Measurements from ENCODE around the gene KMT5B.
"Not testable (repeated sequence)": the region's sequence is repeated elsewhere in the genome, so short reads cannot be mapped to it uniquely, and the experiment has no call there.

The KMT5B gene

DNA sequence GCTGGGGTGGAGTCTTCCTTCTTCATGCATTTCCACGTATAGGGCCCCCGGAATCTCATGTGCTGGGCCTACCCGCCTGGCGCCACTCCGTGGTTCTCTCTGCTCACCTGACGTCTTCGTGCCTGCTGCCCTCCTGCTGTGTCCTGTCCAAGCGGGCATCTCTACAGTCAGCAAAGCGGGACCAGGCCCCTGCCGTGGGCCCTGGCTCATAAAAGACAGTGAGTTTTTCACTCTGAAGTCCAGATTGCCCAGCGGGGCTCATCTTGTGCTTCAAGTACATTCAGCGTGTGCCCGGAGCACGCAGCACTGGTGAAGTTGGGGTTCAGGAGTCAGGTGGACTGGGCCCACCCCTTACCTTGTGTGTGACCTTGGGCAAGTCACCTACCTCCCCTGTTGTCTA is 41.3 kb upstream of the KMT5B start:
- Histone ChIP-seq H3K36me3 (ENCODE audit: control insufficient read depth, insufficient read depth, low read length) (no peaks in the 10 kb centered on the region), H3K4me1 (ENCODE audit: control insufficient read depth, insufficient read depth, low read length) (peaks cover 8% of the 10 kb centered on the region), H3K4me3 (ENCODE audit: low read depth, low read length) (no peak overlapping the region), H3K27me3 (ENCODE audit: control insufficient read depth, insufficient read depth, low read length) (no peaks in the 10 kb centered on the region), H3K27ac (ENCODE audit: low read depth, low read length) (no peak overlapping the region), H3K9ac (ENCODE audit: low read length) (no peak overlapping the region), H3K9me3 (ENCODE audit: control insufficient read depth, insufficient read depth, low read depth, low read length) (peaks cover 4% of the 10 kb centered on the region)

- no peaks in the 10 kb centered on the region for H3K36me3 ChIP-seq (ENCODE audit: control insufficient read depth, insufficient read depth, low read length)
- H3K4me3 ChIP-seq (ENCODE audit: low read depth, low read length): no peak overlapping the region
- no peak overlapping the region for H3K27ac ChIP-seq (ENCODE audit: low read depth, low read length)
- no peak overlapping the region for H3K9ac ChIP-seq (ENCODE audit: low read length)
- H3K9me3 ChIP-seq (ENCODE audit: control insufficient read depth, insufficient read depth, low read depth, low read length): peaks cover 4% of the 10 kb centered on the region
- no peaks in the 10 kb centered on the region for H3K27me3 ChIP-seq (ENCODE audit: control insufficient read depth, insufficient read depth, low read length)
- peaks cover 8% of the 10 kb centered on the region for H3K4me1 ChIP-seq (ENCODE audit: control insufficient read depth, insufficient read depth, low read length)
Measured at GRCh38 chr11:68251765-68252164, 38.7 kb upstream of the KMT5B start.

- H3K4me1 ChIP-seq (ENCODE audit: control insufficient read depth, insufficient read depth, low read length); H3K36me3 ChIP-seq (ENCODE audit: control insufficient read depth, insufficient read depth, low read length); H3K27ac ChIP-seq (ENCODE audit: low read depth, low read length): not testable (repeated sequence)
Measured at GRCh38 chr11:68244912-68245311, 31.8 kb upstream of the KMT5B start.

GRCh38 chr11:68243847-68244246 is 30.8 kb upstream of the KMT5B start:
- H3K4me3 ChIP-seq (ENCODE audit: low read depth, low read length); H3K36me3 ChIP-seq (ENCODE audit: control insufficient read depth, insufficient read depth, low read length); H3K9me3 ChIP-seq (ENCODE audit: control insufficient read depth, insufficient read depth, low read depth, low read length); H3K27ac ChIP-seq (ENCODE audit: low read depth, low read length); H3K9ac ChIP-seq (ENCODE audit: low read length); H3K4me1 ChIP-seq (ENCODE audit: control insufficient read depth, insufficient read depth, low read length); H3K27me3 ChIP-seq (ENCODE audit: control insufficient read depth, insufficient read depth, low read length): not testable (repeated sequence)

More at GRCh38 chr11:68244912-68245311, 31.8 kb upstream of the KMT5B start:
- not testable (repeated sequence) for H3K4me3 ChIP-seq (ENCODE audit: low read depth, low read length); H3K27me3 ChIP-seq (ENCODE audit: control insufficient read depth, insufficient read depth, low read length); H3K9me3 ChIP-seq (ENCODE audit: control insufficient read depth, insufficient read depth, low read depth, low read length); H3K9ac ChIP-seq (ENCODE audit: low read length)

DNA sequence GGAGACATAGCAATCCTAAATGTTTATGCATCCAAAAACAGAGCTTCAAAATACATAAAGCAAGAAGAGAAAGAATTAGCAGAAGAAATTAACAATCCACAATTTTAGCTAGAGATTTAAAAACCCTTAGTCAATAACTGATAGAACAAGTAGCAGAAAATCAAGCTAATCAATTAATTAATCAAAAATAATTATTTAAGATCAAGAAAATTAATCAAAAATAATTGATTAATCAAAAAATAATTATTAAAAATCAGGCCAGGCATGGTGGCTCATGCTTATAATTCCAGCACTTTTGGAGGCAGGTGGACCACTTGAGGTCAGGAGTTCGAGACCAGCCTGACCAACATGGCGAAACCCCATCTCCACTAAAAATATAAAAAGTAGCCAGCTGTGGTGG is 29.5 kb upstream of the KMT5B start:
- Histone ChIP-seq H3K27ac (ENCODE audit: low read depth, low read length) (no peak overlapping the region), H3K9ac (ENCODE audit: low read length) (no peak overlapping the region), H3K4me3 (ENCODE audit: low read depth, low read length) (no peak overlapping the region), H3K4me1 (ENCODE audit: control insufficient read depth, insufficient read depth, low read length) (no peaks in the 10 kb centered on the region), H3K27me3 (ENCODE audit: control insufficient read depth, insufficient read depth, low read length) (no peaks in the 10 kb centered on the region), H3K36me3 (ENCODE audit: control insufficient read depth, insufficient read depth, low read length) (no peaks in the 10 kb centered on the region), H3K9me3 (ENCODE audit: control insufficient read depth, insufficient read depth, low read depth, low read length) (no peaks in the 10 kb centered on the region)

- no peaks in the 10 kb centered on the region for H3K4me1 ChIP-seq (ENCODE audit: control insufficient read depth, insufficient read depth, low read length)
- no peaks in the 10 kb centered on the region for H3K36me3 ChIP-seq (ENCODE audit: control insufficient read depth, insufficient read depth, low read length)
- no peak overlapping the region for H3K4me3 ChIP-seq (ENCODE audit: low read depth, low read length)
- H3K27me3 ChIP-seq (ENCODE audit: control insufficient read depth, insufficient read depth, low read length): no peaks in the 10 kb centered on the region
- H3K9ac ChIP-seq (ENCODE audit: low read length): no peak overlapping the region
- peaks cover 5% of the 10 kb centered on the region for H3K9me3 ChIP-seq (ENCODE audit: control insufficient read depth, insufficient read depth, low read depth, low read length)
- no peak overlapping the region for H3K27ac ChIP-seq (ENCODE audit: low read depth, low read length)
Measured at GRCh38 chr11:68231621-68232020, 18.5 kb upstream of the KMT5B start.

- no peaks in the 10 kb centered on the region for H3K4me1 ChIP-seq (ENCODE audit: control insufficient read depth, insufficient read depth, low read length)
- H3K27me3 ChIP-seq (ENCODE audit: control insufficient read depth, insufficient read depth, low read length): no peaks in the 10 kb centered on the region
- H3K4me3 ChIP-seq (ENCODE audit: low read depth, low read length): no peak overlapping the region
- no peaks in the 10 kb centered on the region for H3K36me3 ChIP-seq (ENCODE audit: control insufficient read depth, insufficient read depth, low read length)
- peaks cover 5% of the 10 kb centered on the region for H3K9me3 ChIP-seq (ENCODE audit: control insufficient read depth, insufficient read depth, low read depth, low read length)
- no peak overlapping the region for H3K27ac ChIP-seq (ENCODE audit: low read depth, low read length)
- H3K9ac ChIP-seq (ENCODE audit: low read length): no peak overlapping the region
Measured at GRCh38 chr11:68229601-68230000, 16.5 kb upstream of the KMT5B start.

DNA sequence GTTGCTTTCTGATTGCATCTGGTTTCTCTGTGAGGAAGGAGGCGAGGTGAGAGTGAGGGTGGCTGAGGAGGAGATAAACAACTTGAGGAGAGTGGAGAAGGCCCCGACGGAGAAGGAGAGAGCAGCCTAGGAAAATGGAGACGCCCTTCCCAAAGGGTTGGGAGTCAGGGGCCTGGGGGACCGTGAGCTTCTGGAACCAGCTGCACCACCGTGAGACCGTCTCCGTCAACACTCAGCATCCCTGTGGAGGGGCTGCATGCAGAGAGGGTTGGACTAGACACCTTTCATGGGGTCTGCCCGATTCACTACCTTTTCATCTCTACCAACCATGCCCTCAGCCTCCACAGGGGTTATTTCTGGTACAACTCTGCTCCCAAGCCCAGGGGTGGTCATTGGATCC is 13.3 kb upstream of the KMT5B start:
- H3K4me1 ChIP-seq (ENCODE audit: control insufficient read depth, insufficient read depth, low read length): no peaks in the 10 kb centered on the region
- no peaks in the 10 kb centered on the region for H3K36me3 ChIP-seq (ENCODE audit: control insufficient read depth, insufficient read depth, low read length)
- no peak overlapping the region for H3K4me3 ChIP-seq (ENCODE audit: low read depth, low read length)

DNA sequence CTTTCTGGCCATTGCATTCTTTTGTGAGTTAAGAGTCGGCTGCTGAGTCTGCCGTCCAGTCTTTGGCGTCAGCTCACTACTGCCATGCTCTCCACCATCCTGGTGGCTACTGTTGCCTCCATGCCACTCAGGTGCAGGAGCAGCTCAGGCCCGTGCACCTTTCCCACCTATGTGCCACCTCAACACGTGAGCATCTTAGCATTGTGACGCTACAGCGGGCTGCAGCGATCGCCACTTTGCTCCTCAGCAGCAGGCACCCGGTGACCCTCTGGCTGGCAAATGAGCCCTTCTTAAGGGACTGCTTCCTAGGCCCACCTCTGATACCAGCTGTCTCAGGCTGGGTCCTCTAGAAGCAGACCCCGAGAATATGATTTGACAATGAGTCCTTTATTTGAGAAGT is 11.5 kb upstream of the KMT5B start:
- no peaks in the 10 kb centered on the region for H3K4me1 ChIP-seq (ENCODE audit: control insufficient read depth, insufficient read depth, low read length)
- H3K4me3 ChIP-seq (ENCODE audit: low read depth, low read length): no peak overlapping the region
- no peaks in the 10 kb centered on the region for H3K36me3 ChIP-seq (ENCODE audit: control insufficient read depth, insufficient read depth, low read length)
- no peaks in the 10 kb centered on the region for H3K27me3 ChIP-seq (ENCODE audit: control insufficient read depth, insufficient read depth, low read length)
- H3K9ac ChIP-seq (ENCODE audit: low read length): no peak overlapping the region
- H3K27ac ChIP-seq (ENCODE audit: low read depth, low read length): no peak overlapping the region
- peaks cover 2% of the 10 kb centered on the region for H3K9me3 ChIP-seq (ENCODE audit: control insufficient read depth, insufficient read depth, low read depth, low read length)

More for the DNA sequence above, 13.3 kb upstream of the KMT5B start:
- H3K27ac ChIP-seq (ENCODE audit: low read depth, low read length): no peak overlapping the region
- no peak overlapping the region for H3K9ac ChIP-seq (ENCODE audit: low read length)
- H3K27me3 ChIP-seq (ENCODE audit: control insufficient read depth, insufficient read depth, low read length): no peaks in the 10 kb centered on the region
- H3K9me3 ChIP-seq (ENCODE audit: control insufficient read depth, insufficient read depth, low read depth, low read length): peaks cover 5% of the 10 kb centered on the region

DNA sequence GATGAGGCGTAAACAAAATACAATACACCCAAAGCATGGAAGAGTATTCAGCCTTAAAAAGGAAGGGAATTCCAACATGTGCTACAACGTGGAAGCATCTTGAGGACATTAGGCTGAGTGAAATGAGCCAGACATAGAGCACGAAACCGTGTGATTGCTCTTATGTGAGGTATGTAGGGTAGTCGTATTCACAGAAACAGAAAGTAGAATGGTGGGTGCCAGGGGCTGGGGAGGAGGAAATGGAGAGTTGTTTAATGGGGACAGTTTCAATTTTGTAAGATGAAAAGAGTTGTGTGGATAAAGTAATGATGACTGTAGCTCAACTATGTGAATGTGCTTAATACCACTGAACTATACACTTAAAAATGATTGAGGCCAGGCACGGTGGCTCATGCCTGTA is 10.2 kb upstream of the KMT5B start:
- Histone ChIP-seq H3K9me3 (ENCODE audit: control insufficient read depth, insufficient read depth, low read depth, low read length) (no peaks in the 10 kb centered on the region), H3K4me1 (ENCODE audit: control insufficient read depth, insufficient read depth, low read length) (no peaks in the 10 kb centered on the region), H3K9ac (ENCODE audit: low read length) (no peak overlapping the region), H3K4me3 (ENCODE audit: low read depth, low read length) (no peak overlapping the region), H3K27ac (ENCODE audit: low read depth, low read length) (no peak overlapping the region), H3K36me3 (ENCODE audit: control insufficient read depth, insufficient read depth, low read length) (no peaks in the 10 kb centered on the region), H3K27me3 (ENCODE audit: control insufficient read depth, insufficient read depth, low read length) (no peaks in the 10 kb centered on the region)

DNA sequence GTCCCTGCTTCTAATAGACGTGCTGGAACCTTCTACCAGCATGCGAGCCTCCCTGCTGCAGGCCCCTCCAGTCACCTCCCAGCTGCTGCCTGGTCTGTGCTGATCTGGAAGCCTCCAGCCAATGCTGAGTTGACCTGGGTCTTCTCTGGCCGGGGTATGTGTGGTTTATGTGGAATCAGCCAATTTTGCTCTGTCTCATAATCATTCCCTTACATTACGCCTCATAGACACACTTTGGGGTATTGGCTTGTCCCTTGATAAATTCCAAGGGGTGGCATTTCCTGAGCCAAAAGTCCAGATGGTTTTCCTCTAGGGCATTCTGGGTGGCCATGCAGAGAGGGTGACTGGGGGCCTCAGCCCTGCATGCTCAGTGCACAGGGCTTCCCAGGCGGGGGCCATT is 8.3 kb upstream of the KMT5B start:
- Histone ChIP-seq H3K27ac (ENCODE audit: low read depth, low read length) (no peak overlapping the region), H3K9me3 (ENCODE audit: control insufficient read depth, insufficient read depth, low read depth, low read length) (no peaks in the 10 kb centered on the region), H3K9ac (ENCODE audit: low read length) (no peak overlapping the region), H3K4me3 (ENCODE audit: low read depth, low read length) (no peak overlapping the region), H3K27me3 (ENCODE audit: control insufficient read depth, insufficient read depth, low read length) (no peaks in the 10 kb centered on the region; the same call in none of the 2 replicates), H3K36me3 (ENCODE audit: control insufficient read depth, insufficient read depth, low read length) (no peaks in the 10 kb centered on the region), H3K4me1 (ENCODE audit: control insufficient read depth, insufficient read depth, low read length) (no peaks in the 10 kb centered on the region)
